Gastrocnemius medialis (tissue), 4 donors: ENCODE results near the gene FRMPD4. TPM values are rescaled to one million over a fixed set of nuclear protein-coding genes. Genes with fewer than 3 reads are reported as not detected.
"Not testable (repeated sequence)": the region's sequence is repeated elsewhere in the genome, so short reads cannot be mapped to it uniquely, and the experiment has no call there.

Source experiments
- ATAC-seq, 2 donors: fragments of 150-250 bp; one replicate each; pipeline ENCODE4 v1.9.1; 2016
- DNase-seq, 2 donors: peaks; one replicate each; pipeline ENCODE4 v3.0.0-alpha.2; 2019
- H3K27ac ChIP-seq, 4 donors: fragments of 200-600 bp; sonication (generic); 1 replicate in 1 of 4; 2 replicates in 3 of 4; pipeline ENCODE4 v1.5.1; 2016 to 2018; ENCODE audit warnings: mild to moderate bottlenecking in 2 of 4, moderate library complexity in 1 of 4
- H3K27me3 ChIP-seq, 3 donors: fragments of 200-600 bp; sonication (generic) in 2 of 3; 1 replicate in 1 of 3; 2 replicates in 2 of 3; pipeline versions ENCODE4 v1.5.1 to v1.6.0; 2016 to 2019; ENCODE audit warnings: mild to moderate bottlenecking in 1 of 3, moderate library complexity in 1 of 3
- H3K36me3 ChIP-seq, 2 donors: fragments of 200-600 bp; sonication (generic) in 1 of 2; one replicate each; pipeline ENCODE4 v1.5.1; 2017 to 2018
- H3K4me1 ChIP-seq, 2 donors: fragments of 200-600 bp; sonication (generic) in 1 of 2; one replicate each; pipeline ENCODE4 v1.5.1; 2016 to 2017; ENCODE audit warnings: mild to moderate bottlenecking in 2 of 2
- H3K4me3 ChIP-seq, 4 donors: fragments of 200-600 bp; sonication (generic) in 3 of 4; 1 replicate in 1 of 4; 2 replicates in 3 of 4; pipeline ENCODE4 v1.5.1; 2016 to 2019; ENCODE audit warnings: mild to moderate bottlenecking in 2 of 4
- H3K9me3 ChIP-seq, 3 donors: fragments of 200-600 bp; sonication (generic) in 2 of 3; 1 replicate in 1 of 3; 2 replicates in 2 of 3; pipeline ENCODE4 v1.5.1; 2016 to 2019
- CTCF ChIP-seq, 5 experiments: fragments of 450-650 bp in 3 of 5; fragments of 200-600 bp in 2 of 5; sonication (generic) in 2 of 5; IDR thresholded peaks in 4 of 5; conservative IDR thresholded peaks in 1 of 5; 1 replicate in 4 of 5; 2 replicates in 1 of 5; pipeline ENCODE4 v1.5.1; 2016 to 2019; ENCODE audit warnings: antibody characterized with exemption in 5 of 5, mild to moderate bottlenecking in 3 of 5, moderate library complexity in 3 of 5
- POLR2A ChIP-seq, 2 donors: fragments of 450-650 bp; IDR thresholded peaks; one replicate each; pipeline ENCODE4 v1.6.1; 2017; ENCODE audit warnings: antibody characterized with exemption in 2 of 2, mild to moderate bottlenecking in 2 of 2, moderate library complexity in 2 of 2
- in situ Hi-C, 4 donors: fragments of 200-750 bp; cut with MboI; loops; one replicate each; pipeline versions ENCODE4 v1.15.0 to v1.8.0; 2017; ENCODE audit warnings: low sequenced_read_pairs in 4 of 4
- intact Hi-C: fragments of 100-400 bp; cut with DNase I; formaldehyde crosslinking; loops from one replicate; pipeline ENCODE4 v1.15.1; 2023; ENCODE audit warnings: low total_unique reads
- total RNA-seq, 4 donors: library from RNA; depleted of rRNA; stranded (reverse); fragments of >200 nt; gene quantifications; one replicate each; pipeline versions ENCODE4 v1.1.0 to v1.2.3, GENCODE V29; 2016

Gene FRMPD4
- total RNA-seq, 4 donors from 2014 or later, result 0.02 TPM; not detected in 3

- ATAC-seq, result no peak
- TF ChIP-seq POLR2A (IDR thresholded peaks at IDR 0.05) (no peak), CTCF (IDR thresholded peaks at IDR 0.05 in 4 of 5, conservative IDR thresholded peaks at IDR 0.05 in 1 of 5) (no peak)
- Histone ChIP-seq H3K36me3 (no peaks in the 10 kb centered on the region), H3K9me3 (no peaks in the 10 kb centered on the region), H3K27ac (no peak overlapping the region), H3K27me3 (no peaks in the 10 kb centered on the region), H3K4me1 (no peaks in the 10 kb centered on the region), H3K4me3 (no peak overlapping the region)
- no peak for DNase-seq
- in situ Hi-C loops (no loop called here), intact Hi-C loops (no loop called here)
Observed at GRCh38 chrX:12526306-12526705, 388.0 kb downstream of the FRMPD4 start.

GRCh38 chrX:12538096-12538495, 399.8 kb downstream of the FRMPD4 start:
- H3K9me3 ChIP-seq, H3K36me3 ChIP-seq, H3K27ac ChIP-seq, H3K27me3 ChIP-seq, ATAC-seq, intact Hi-C loops, H3K4me3 ChIP-seq, DNase-seq, in situ Hi-C loops, H3K4me1 ChIP-seq: not testable (repeated sequence)

GRCh38 chrX:12542251-12542650, 404.0 kb downstream of the FRMPD4 start:
- ATAC-seq, H3K36me3 ChIP-seq, intact Hi-C loops, H3K4me3 ChIP-seq, H3K27ac ChIP-seq, H3K9me3 ChIP-seq, H3K27me3 ChIP-seq, H3K4me1 ChIP-seq, in situ Hi-C loops, DNase-seq: not testable (repeated sequence)

- H3K4me1 ChIP-seq, result no peaks in the 10 kb centered on the region
- H3K4me3 ChIP-seq, result no peak overlapping the region
- H3K36me3 ChIP-seq, result no peaks in the 10 kb centered on the region
- H3K9me3 ChIP-seq, result no peaks in the 10 kb centered on the region
- no peaks in the 10 kb centered on the region for H3K27me3 ChIP-seq
- DNase-seq (no peak), ATAC-seq (no peak)
- TF ChIP-seq POLR2A (IDR thresholded peaks at IDR 0.05) (no peak), CTCF (IDR thresholded peaks at IDR 0.05 in 4 of 5, conservative IDR thresholded peaks at IDR 0.05 in 1 of 5) (no peak)
- H3K27ac ChIP-seq, result no peak overlapping the region
- in situ Hi-C loops (no loop called here), intact Hi-C loops (no loop called here)
Observed at GRCh38 chrX:12548341-12548740, 410.1 kb downstream of the FRMPD4 start.

- no peaks in the 10 kb centered on the region for H3K4me1 ChIP-seq
- no peak overlapping the region for H3K4me3 ChIP-seq
- ATAC-seq (no peak), DNase-seq (no peak)
- no peaks in the 10 kb centered on the region for H3K36me3 ChIP-seq
- in situ Hi-C loops (no loop called here), intact Hi-C loops (no loop called here)
- TF ChIP-seq CTCF (IDR thresholded peaks at IDR 0.05 in 4 of 5, conservative IDR thresholded peaks at IDR 0.05 in 1 of 5) (no peak), POLR2A (IDR thresholded peaks at IDR 0.05) (no peak)
- no peak overlapping the region for H3K27ac ChIP-seq
- no peaks in the 10 kb centered on the region for H3K27me3 ChIP-seq
- no peaks in the 10 kb centered on the region for H3K9me3 ChIP-seq
Observed at GRCh38 chrX:12548746-12549145, 410.5 kb downstream of the FRMPD4 start.

GRCh38 chrX:12554206-12554605, 415.9 kb downstream of the FRMPD4 start:
- Histone ChIP-seq H3K4me3 (no peak overlapping the region), H3K27ac (no peak overlapping the region), H3K9me3 (no peaks in the 10 kb centered on the region), H3K36me3 (no peaks in the 10 kb centered on the region), H3K27me3 (no peaks in the 10 kb centered on the region), H3K4me1 (no peaks in the 10 kb centered on the region)
- intact Hi-C loops, result no loop called here
- ATAC-seq (no peak), DNase-seq (no peak)
- in situ Hi-C loops, result no loop called here
- TF ChIP-seq CTCF (IDR thresholded peaks at IDR 0.05 in 4 of 5, conservative IDR thresholded peaks at IDR 0.05 in 1 of 5), result no peak
- TF ChIP-seq POLR2A (IDR thresholded peaks at IDR 0.05), result no peak
